ENCODE results near the gene ZFP1. TPM values are rescaled to one million over a fixed set of nuclear protein-coding genes. Genes with fewer than 3 reads are reported as not detected.
"Not testable (repeated sequence)": the region's sequence is repeated elsewhere in the genome, so short reads cannot be mapped to it uniquely, and the experiment has no call there.

Gene ZFP1
- total RNA-seq, 1 donor = 7.0 TPM

- DNase-seq (ENCODE audit: low read depth in 2 of 3, low spot score in 2 of 3) = no peak
Measured at GRCh38 chr16:75203096-75203495, 54.8 kb downstream of the ZFP1 start.

- DNase-seq (ENCODE audit: low read depth in 2 of 3, low spot score in 2 of 3) = no peak
Measured at GRCh38 chr16:75203667-75204409, 55.5 kb downstream of the ZFP1 start.

GRCh38 chr16:75204410-75204758 lies 56.1 kb downstream of the ZFP1 start:
- DNase-seq (ENCODE audit: low read depth in 2 of 3, low spot score in 2 of 3) = no peak

- DNase-seq (ENCODE audit: low read depth in 2 of 3, low spot score in 2 of 3) = not testable (repeated sequence)
Measured at GRCh38 chr16:75204905-75205304, 56.6 kb downstream of the ZFP1 start.

- not testable (repeated sequence) for DNase-seq (ENCODE audit: low read depth in 2 of 3, low spot score in 2 of 3)
Measured at GRCh38 chr16:75205438-75205837, 57.1 kb downstream of the ZFP1 start.

- DNase-seq (ENCODE audit: low read depth in 2 of 3, low spot score in 2 of 3) = not testable (repeated sequence)
Measured at GRCh38 chr16:75205961-75206748, 57.8 kb downstream of the ZFP1 start.

GRCh38 chr16:75206749-75207451 lies 58.6 kb downstream of the ZFP1 start, which contains the start of gene CTRB2:
Gene CTRB2 (minus strand): TSS chr16:75207161. CDS start chr16:75207141, 20 bp downstream.
- DNase-seq (ENCODE audit: low read depth in 2 of 3, low spot score in 2 of 3) = no peak

- no peak for DNase-seq (ENCODE audit: low read depth in 2 of 3, low spot score in 2 of 3)
Measured at GRCh38 chr16:75207831-75208230, 59.5 kb downstream of the ZFP1 start.

GRCh38 chr16:75208242-75208825 lies 60.0 kb downstream of the ZFP1 start:
- no peak for DNase-seq (ENCODE audit: low read depth in 2 of 3, low spot score in 2 of 3)

GRCh38 chr16:75208861-75209505 lies 60.7 kb downstream of the ZFP1 start:
- DNase-seq (ENCODE audit: low read depth in 2 of 3, low spot score in 2 of 3) = no peak

GRCh38 chr16:75209514-75209913 lies 61.2 kb downstream of the ZFP1 start:
- DNase-seq (ENCODE audit: low read depth in 2 of 3, low spot score in 2 of 3) = not testable (repeated sequence)

- no peak for DNase-seq (ENCODE audit: low read depth in 2 of 3, low spot score in 2 of 3)
Measured at GRCh38 chr16:75209944-75210343, 61.6 kb downstream of the ZFP1 start.

- not testable (repeated sequence) for DNase-seq (ENCODE audit: low read depth in 2 of 3, low spot score in 2 of 3)
Measured at GRCh38 chr16:75211286-75211685, 63.0 kb downstream of the ZFP1 start.

GRCh38 chr16:75216127-75216526 lies 67.8 kb downstream of the ZFP1 start:
- DNase-seq (ENCODE audit: low read depth in 2 of 3, low spot score in 2 of 3) = no peak

- DNase-seq (ENCODE audit: low read depth in 2 of 3, low spot score in 2 of 3) = no peak
Measured at GRCh38 chr16:75216576-75216975, 68.3 kb downstream of the ZFP1 start.

- no peak for DNase-seq (ENCODE audit: low read depth in 2 of 3, low spot score in 2 of 3)
Measured at GRCh38 chr16:75217389-75217851, 69.1 kb downstream of the ZFP1 start.

GRCh38 chr16:75218256-75219076 lies 70.1 kb downstream of the ZFP1 start, which contains the start of gene CTRB1:
Gene CTRB1 (plus strand): TSS chr16:75218988. CDS start chr16:75219008, 20 bp downstream.
- no peak for DNase-seq (ENCODE audit: low read depth in 2 of 3, low spot score in 2 of 3)

- no peak for DNase-seq (ENCODE audit: low read depth in 2 of 3, low spot score in 2 of 3)
Measured at GRCh38 chr16:75219088-75219487, 70.8 kb downstream of the ZFP1 start.

- DNase-seq (ENCODE audit: low read depth in 2 of 3, low spot score in 2 of 3) = peak in 1 of 3 donors; percentile 19
Measured at GRCh38 chr16:75219838-75220237, 71.5 kb downstream of the ZFP1 start.

Data from hematopoietic multipotent progenitor cell (in vitro differentiated cells).